ENCODE results near the gene SLC39A11. TPM values are rescaled to one million over a fixed set of nuclear protein-coding genes. Genes with fewer than 3 reads are reported as not detected.

The SLC39A11 gene
- total RNA-seq, 1 experiment from 2014 or later: 15.2 TPM

DNA sequence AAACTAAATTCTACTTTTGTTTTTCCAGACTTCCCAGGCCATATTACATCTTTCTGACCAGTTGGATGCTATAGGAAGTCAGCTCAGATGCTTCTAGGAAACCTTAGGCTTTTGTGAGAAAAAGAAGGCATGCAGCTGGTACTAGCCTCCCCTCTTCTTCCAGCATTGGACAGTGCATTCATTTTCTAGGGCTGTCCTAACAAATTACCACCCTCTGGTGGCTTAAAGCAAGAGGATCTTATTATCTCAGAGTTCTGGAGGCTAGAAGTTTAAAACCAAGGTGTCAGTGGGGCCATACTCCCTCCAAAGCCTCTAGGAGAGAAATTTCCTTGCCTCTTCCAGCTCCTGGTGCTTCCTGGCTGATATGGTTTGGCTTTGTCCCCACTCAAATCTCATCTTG, 467.8 kb downstream of the SLC39A11 start:
- no peaks in the 10 kb centered on the region for H4K20me1 ChIP-seq (ENCODE audit: control insufficient read depth, insufficient read depth, insufficient read length)
- H3K9me3 ChIP-seq (ENCODE audit: control insufficient read depth, low read depth, low read length): no peaks in the 10 kb centered on the region
- no peak overlapping the region for H3K14ac ChIP-seq (ENCODE audit: insufficient read depth, low read length)
- no peak overlapping the region for H3K27ac ChIP-seq (ENCODE audit: insufficient read length, low read depth, low read length)
- no peak overlapping the region for H2BK12ac ChIP-seq (ENCODE audit: insufficient read length, low read depth, low read length)
- H3K4me1 ChIP-seq (ENCODE audit: insufficient read depth, low read length): no peaks in the 10 kb centered on the region
- H3K79me2 ChIP-seq (ENCODE audit: insufficient read depth, low read length): no peaks in the 10 kb centered on the region
- DNase-seq: no peak
- TF ChIP-seq, protein P1, sequence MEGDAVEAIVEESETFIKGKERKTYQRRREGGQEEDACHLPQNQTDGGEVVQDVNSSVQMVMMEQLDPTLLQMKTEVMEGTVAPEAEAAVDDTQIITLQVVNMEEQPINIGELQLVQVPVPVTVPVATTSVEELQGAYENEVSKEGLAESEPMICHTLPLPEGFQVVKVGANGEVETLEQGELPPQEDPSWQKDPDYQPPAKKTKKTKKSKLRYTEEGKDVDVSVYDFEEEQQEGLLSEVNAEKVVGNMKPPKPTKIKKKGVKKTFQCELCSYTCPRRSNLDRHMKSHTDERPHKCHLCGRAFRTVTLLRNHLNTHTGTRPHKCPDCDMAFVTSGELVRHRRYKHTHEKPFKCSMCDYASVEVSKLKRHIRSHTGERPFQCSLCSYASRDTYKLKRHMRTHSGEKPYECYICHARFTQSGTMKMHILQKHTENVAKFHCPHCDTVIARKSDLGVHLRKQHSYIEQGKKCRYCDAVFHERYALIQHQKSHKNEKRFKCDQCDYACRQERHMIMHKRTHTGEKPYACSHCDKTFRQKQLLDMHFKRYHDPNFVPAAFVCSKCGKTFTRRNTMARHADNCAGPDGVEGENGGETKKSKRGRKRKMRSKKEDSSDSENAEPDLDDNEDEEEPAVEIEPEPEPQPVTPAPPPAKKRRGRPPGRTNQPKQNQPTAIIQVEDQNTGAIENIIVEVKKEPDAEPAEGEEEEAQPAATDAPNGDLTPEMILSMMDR (conservative IDR thresholded peaks at IDR 0.05): no peak
- no peak overlapping the region for H2BK20ac ChIP-seq (ENCODE audit: low read depth, low read length, poor library complexity, severe bottlenecking)
- H3K9ac ChIP-seq (ENCODE audit: extremely low read depth, insufficient read length, low read length): no peak overlapping the region
- peaks cover 15% of the 10 kb centered on the region for H3K27me3 Mint-ChIP-seq (ENCODE audit: low read depth)
- no peak overlapping the region for H2BK120ac ChIP-seq (ENCODE audit: low read depth, low read length, poor library complexity, severe bottlenecking)
- H3K9me3 Mint-ChIP-seq: peaks cover 3 to 4% of the 10 kb centered on the region in 2 experiments; a peak in 2 of 5 replicates
- H4K8ac ChIP-seq (replicated peaks; ENCODE audit: insufficient read length, low read depth, low read length): no peak overlapping the region
- no peak overlapping the region for H3T11ph ChIP-seq (ENCODE audit: low read length)
- H3K4me3 Mint-ChIP-seq: no peak overlapping the region
- H3K4me1 Mint-ChIP-seq: peaks cover 14 to 21% of the 10 kb centered on the region in 2 experiments
- H3K4ac ChIP-seq (ENCODE audit: low read depth, low read length): no peak overlapping the region
- no peak overlapping the region for H2AK5ac ChIP-seq (ENCODE audit: insufficient read length, low read length)
- H3K18ac ChIP-seq (ENCODE audit: insufficient read length, low read depth, low read length): no peak overlapping the region
- no peak overlapping the region for H3K23ac ChIP-seq (ENCODE audit: insufficient read length, low read depth, low read length)
- H4K5ac ChIP-seq (ENCODE audit: insufficient read length, low read depth, low read length): no peak overlapping the region
- no peaks in the 10 kb centered on the region for H3K27me3 ChIP-seq (ENCODE audit: insufficient read depth, low read length)
- H3K79me1 ChIP-seq (ENCODE audit: insufficient read depth, low read depth, low read length, poor library complexity, severe bottlenecking): no peaks in the 10 kb centered on the region
- H2BK5ac ChIP-seq (ENCODE audit: insufficient read length, low read length): no peak overlapping the region
- H2BK15ac ChIP-seq (ENCODE audit: low read depth, low read length): no peak overlapping the region
- H3K36me3 Mint-ChIP-seq (ENCODE audit: insufficient read depth in 1 of 3, low read depth in 3 of 3): no peaks in the 10 kb centered on the region
- no peak overlapping the region for H4K91ac ChIP-seq (ENCODE audit: insufficient read length, low read depth, low read length)
- no peak overlapping the region for H2AFZ ChIP-seq (ENCODE audit: low read length)
- H3K23me2 ChIP-seq (ENCODE audit: insufficient read length, low read depth, low read length, poor library complexity, severe bottlenecking): no peaks in the 10 kb centered on the region
- no peak overlapping the region for H3K27ac Mint-ChIP-seq
- H3K56ac ChIP-seq (ENCODE audit: insufficient read length, low read depth, low read length): no peak overlapping the region
- no peak overlapping the region for H3K4me2 ChIP-seq (ENCODE audit: insufficient read depth, insufficient read length, low read length)
